Measurements from ENCODE around the gene RAB20. TPM values are rescaled to one million over a fixed set of nuclear protein-coding genes. Genes with fewer than 3 reads are reported as not detected.
A peak's percentile ranks its signal among the peaks of the same experiment; 100 is the strongest.

RAB20 gene
- total and polyA plus RNA-seq, 9 of the 15 experiments (the other 6 are each of a cell fraction or from before 2014, with no cell fraction given) = 0.62 to 9.2 (median 5.4) TPM

DNA sequence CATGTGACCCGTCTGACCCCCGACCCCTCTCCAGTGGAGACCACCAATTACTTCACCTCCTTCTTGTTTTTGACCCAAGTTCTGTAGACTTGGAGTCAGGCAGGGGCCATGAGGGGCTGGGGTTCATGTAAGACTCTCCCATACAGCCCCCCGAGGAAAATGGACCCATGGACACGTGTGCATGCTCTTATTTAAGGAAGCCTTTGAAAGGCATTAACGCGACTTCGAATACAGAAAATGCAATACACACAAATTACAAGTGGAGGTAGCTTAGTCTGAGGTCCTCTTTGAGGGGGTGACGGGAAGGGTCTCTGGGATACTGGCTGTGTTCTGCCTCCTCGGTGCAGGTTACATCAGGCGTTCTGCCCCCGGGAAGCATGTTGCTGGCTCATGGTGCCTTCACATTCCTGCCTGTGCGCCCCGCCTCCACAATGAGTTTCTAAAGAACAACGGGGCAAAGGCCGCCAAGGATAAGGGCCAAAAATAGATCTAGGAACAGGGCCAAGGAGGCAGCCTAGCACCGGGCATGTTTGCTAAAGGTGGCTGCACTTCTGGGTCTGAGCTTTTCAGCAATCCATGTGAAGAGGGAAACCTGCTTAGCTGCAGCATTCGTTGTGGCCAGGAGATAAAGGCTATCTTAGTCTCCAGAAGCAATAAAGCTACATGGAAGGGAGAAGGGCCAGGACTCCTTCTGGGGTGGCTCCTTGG lies 54.5 kb downstream of the RAB20 start (continued):
- TF ChIP-seq, protein P1, sequence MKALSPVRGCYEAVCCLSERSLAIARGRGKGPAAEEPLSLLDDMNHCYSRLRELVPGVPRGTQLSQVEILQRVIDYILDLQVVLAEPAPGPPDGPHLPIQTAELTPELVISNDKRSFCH (CRISPR knock-in tag; IDR thresholded peaks at IDR 0.05) = no peak
- TF ChIP-seq, protein P1 (tag; IDR thresholded peaks at IDR 0.05) = no peak
- TF ChIP-seq TBL1XR1 (IDR thresholded peaks at IDR 0.05; ENCODE audit: low read length in 2 of 2) (peak in 1 of 2 experiments; percentile 86; a peak in 2 of 4 replicates), ATF1 (CRISPR knock-in tag; IDR thresholded peaks at IDR 0.05) (no peak), ATF1 (tag; IDR thresholded peaks at IDR 0.05) (0 out of 2 replicates have a peak, but pooled peaks have one; percentile 32), TEAD2 (tag; IDR thresholded peaks at IDR 0.05) (no peak), ZNF584 (CRISPR knock-in tag; IDR thresholded peaks at IDR 0.05; ENCODE audit: low read depth) (peak; percentile 71; the same call in 1 of the 2 replicates), E2F3 (CRISPR knock-in tag; IDR thresholded peaks at IDR 0.05) (no peak), SREBF1 (IDR thresholded peaks at IDR 0.05; ENCODE audit: borderline replicate concordance, low read depth, low read length) (no peak), RBBP5 (IDR thresholded peaks at IDR 0.05; ENCODE audit: borderline replicate concordance, insufficient read depth, low read length, poor library complexity, severe bottlenecking) (peak; percentile 70), L3MBTL2 (IDR thresholded peaks at IDR 0.05) (peak; percentile 77), NRF1 (conservative IDR thresholded peaks at IDR 0.05 in 1 of 2, IDR thresholded peaks at IDR 0.05 in 1 of 2) (no peak), LCOR (CRISPR knock-in tag; IDR thresholded peaks at IDR 0.05) (peak; percentile 49; the same call in 1 of the 2 replicates)
- TF ChIP-seq, protein P2, sequence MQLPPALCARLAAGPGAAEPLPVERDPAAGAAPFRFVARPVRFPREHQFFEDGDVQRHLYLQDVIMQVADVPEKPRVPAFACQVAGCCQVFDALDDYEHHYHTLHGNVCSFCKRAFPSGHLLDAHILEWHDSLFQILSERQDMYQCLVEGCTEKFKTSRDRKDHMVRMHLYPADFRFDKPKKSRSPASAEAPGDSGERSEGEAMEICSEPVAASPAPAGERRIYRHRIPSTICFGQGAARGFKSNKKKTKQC (CRISPR knock-in tag; IDR thresholded peaks at IDR 0.05) = no peak
- TF ChIP-seq, protein P3, sequence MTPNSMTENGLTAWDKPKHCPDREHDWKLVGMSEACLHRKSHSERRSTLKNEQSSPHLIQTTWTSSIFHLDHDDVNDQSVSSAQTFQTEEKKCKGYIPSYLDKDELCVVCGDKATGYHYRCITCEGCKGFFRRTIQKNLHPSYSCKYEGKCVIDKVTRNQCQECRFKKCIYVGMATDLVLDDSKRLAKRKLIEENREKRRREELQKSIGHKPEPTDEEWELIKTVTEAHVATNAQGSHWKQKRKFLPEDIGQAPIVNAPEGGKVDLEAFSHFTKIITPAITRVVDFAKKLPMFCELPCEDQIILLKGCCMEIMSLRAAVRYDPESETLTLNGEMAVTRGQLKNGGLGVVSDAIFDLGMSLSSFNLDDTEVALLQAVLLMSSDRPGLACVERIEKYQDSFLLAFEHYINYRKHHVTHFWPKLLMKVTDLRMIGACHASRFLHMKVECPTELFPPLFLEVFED (CRISPR knock-in tag; conservative IDR thresholded peaks at IDR 0.05) = no peak
- TF ChIP-seq, protein P4, sequence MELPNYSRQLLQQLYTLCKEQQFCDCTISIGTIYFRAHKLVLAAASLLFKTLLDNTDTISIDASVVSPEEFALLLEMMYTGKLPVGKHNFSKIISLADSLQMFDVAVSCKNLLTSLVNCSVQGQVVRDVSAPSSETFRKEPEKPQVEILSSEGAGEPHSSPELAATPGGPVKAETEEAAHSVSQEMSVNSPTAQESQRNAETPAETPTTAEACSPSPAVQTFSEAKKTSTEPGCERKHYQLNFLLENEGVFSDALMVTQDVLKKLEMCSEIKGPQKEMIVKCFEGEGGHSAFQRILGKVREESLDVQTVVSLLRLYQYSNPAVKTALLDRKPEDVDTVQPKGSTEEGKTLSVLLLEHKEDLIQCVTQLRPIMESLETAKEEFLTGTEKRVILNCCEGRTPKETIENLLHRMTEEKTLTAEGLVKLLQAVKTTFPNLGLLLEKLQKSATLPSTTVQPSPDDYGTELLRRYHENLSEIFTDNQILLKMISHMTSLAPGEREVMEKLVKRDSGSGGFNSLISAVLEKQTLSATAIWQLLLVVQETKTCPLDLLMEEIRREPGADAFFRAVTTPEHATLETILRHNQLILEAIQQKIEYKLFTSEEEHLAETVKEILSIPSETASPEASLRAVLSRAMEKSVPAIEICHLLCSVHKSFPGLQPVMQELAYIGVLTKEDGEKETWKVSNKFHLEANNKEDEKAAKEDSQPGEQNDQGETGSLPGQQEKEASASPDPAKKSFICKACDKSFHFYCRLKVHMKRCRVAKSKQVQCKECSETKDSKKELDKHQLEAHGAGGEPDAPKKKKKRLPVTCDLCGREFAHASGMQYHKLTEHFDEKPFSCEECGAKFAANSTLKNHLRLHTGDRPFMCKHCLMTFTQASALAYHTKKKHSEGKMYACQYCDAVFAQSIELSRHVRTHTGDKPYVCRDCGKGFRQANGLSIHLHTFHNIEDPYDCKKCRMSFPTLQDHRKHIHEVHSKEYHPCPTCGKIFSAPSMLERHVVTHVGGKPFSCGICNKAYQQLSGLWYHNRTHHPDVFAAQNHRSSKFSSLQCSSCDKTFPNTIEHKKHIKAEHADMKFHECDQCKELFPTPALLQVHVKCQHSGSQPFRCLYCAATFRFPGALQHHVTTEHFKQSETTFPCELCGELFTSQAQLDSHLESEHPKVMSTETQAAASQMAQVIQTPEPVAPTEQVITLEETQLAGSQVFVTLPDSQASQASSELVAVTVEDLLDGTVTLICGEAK (IDR thresholded peaks at IDR 0.05) = peak; percentile 44; the same call in 1 of the 2 replicates
- TF ChIP-seq, protein P4 (CRISPR knock-in tag; IDR thresholded peaks at IDR 0.05) = no peak
